PFSK-1 (cell line): ENCODE data around the gene KCNJ5.

Experiments
- POLR2AphosphoS5 ChIP-seq: IDR thresholded peaks from 2 replicates; pipeline ENCODE4 v1.6.1; 2012; ENCODE audit warnings: low read depth, mild to moderate bottlenecking, control low read depth, low read length, moderate library complexity
- TF ChIP-seq, protein P1 (sequence below), 2 experiments: IDR thresholded peaks; 2 replicates each; pipeline versions ENCODE4 v1.6.1 to v1.8.0; 2011 to 2012; ENCODE audit warnings: low read depth in 2 of 2, low read length in 2 of 2, control low read depth in 1 of 2, inconsistent platforms in 1 of 2, mild to moderate bottlenecking in 1 of 2, moderate library complexity in 1 of 2; ENCODE audit not compliant: insufficient read depth in 1 of 2

DNA sequence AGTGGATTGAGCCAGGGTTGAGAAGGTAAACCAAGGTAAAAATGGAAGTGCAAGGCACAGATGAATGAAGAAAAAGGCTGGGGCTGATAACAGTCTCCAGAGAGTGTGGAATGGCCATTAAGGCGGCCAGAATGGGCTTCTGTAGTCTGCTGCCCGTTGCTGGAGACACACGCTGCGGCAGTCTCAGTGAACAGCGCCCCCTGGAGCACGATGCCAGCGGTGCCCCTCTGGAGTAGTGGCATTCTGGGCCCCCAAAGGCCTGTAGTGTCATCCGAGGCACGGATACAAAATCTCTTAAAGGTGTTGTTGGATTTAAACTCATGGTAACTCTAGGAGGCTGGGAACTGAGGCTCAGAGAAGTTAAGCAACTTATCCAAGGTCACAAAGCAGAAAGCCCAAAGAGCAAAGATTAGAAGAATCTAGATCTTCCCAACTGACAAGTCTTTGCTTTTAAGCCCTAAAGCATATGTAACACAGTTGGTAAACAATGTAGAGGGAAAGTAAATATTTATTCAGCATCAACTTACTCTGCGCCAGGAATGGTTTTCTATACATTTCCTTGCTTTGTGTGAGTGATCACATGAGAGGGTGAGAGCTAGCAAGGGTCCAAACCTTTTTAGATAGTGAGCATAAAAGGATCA, 42.2 kb upstream of the KCNJ5 start:
- no peak for TF ChIP-seq POLR2AphosphoS5
- TF ChIP-seq, protein P1, sequence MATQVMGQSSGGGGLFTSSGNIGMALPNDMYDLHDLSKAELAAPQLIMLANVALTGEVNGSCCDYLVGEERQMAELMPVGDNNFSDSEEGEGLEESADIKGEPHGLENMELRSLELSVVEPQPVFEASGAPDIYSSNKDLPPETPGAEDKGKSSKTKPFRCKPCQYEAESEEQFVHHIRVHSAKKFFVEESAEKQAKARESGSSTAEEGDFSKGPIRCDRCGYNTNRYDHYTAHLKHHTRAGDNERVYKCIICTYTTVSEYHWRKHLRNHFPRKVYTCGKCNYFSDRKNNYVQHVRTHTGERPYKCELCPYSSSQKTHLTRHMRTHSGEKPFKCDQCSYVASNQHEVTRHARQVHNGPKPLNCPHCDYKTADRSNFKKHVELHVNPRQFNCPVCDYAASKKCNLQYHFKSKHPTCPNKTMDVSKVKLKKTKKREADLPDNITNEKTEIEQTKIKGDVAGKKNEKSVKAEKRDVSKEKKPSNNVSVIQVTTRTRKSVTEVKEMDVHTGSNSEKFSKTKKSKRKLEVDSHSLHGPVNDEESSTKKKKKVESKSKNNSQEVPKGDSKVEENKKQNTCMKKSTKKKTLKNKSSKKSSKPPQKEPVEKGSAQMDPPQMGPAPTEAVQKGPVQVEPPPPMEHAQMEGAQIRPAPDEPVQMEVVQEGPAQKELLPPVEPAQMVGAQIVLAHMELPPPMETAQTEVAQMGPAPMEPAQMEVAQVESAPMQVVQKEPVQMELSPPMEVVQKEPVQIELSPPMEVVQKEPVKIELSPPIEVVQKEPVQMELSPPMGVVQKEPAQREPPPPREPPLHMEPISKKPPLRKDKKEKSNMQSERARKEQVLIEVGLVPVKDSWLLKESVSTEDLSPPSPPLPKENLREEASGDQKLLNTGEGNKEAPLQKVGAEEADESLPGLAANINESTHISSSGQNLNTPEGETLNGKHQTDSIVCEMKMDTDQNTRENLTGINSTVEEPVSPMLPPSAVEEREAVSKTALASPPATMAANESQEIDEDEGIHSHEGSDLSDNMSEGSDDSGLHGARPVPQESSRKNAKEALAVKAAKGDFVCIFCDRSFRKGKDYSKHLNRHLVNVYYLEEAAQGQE (IDR thresholded peaks at IDR 0.05; ENCODE audit: insufficient read depth in 1 of 2, low read depth in 2 of 2, low read length in 2 of 2) = no peak
